HT1080 (cell line): ENCODE results near the gene SERTAD1. TPM values are rescaled to one million over a fixed set of nuclear protein-coding genes. Genes with fewer than 3 reads are reported as not detected.
"Not testable (repeated sequence)": the region's sequence is repeated elsewhere in the genome, so short reads cannot be mapped to it uniquely, and the experiment has no call there.

ENCODE experiments used
- DNase-seq: peaks from one replicate; pipeline ENCODE4 v3.0.0-alpha.2; 2015; ENCODE audit warnings: low read depth
- total RNA-seq: library from RNA; depleted of rRNA; stranded (reverse); fragments of >200 nt; shearing (Covaris generic); gene quantifications from 2 replicates; pipeline ENCODE4 v1.2.3, GENCODE V29; 2014

Gene SERTAD1
- total RNA-seq, 1 experiment from 2014 or later, result 9.9 TPM

- no peak for DNase-seq
Measured at GRCh38 chr19:40452016-40452415, 26.2 kb upstream of the SERTAD1 start.

GRCh38 chr19:40450664-40451063, 24.9 kb upstream of the SERTAD1 start:
- no peak for DNase-seq

- no peak for DNase-seq
Measured at GRCh38 chr19:40449506-40449905, 23.7 kb upstream of the SERTAD1 start.

- DNase-seq, result no peak
Measured at GRCh38 chr19:40446263-40446784, 20.5 kb upstream of the SERTAD1 start.

GRCh38 chr19:40445780-40446262, 20.0 kb upstream of the SERTAD1 start:
- peak; percentile 17 for DNase-seq

GRCh38 chr19:40444825-40445312, 19.1 kb upstream of the SERTAD1 start:
- DNase-seq, result no peak

GRCh38 chr19:40444000-40444824, 18.4 kb upstream of the SERTAD1 start, which contains the start of gene SERTAD3:
SERTAD3 (minus strand) TSS chr19:40444335; CDS start chr19:40442080, 2,255 bp downstream.
- DNase-seq, result peak; percentile 90

GRCh38 chr19:40443131-40443999, 17.6 kb upstream of the SERTAD1 start:
- DNase-seq, result peak; percentile 100

- no peak for DNase-seq
Measured at GRCh38 chr19:40442328-40443130, 16.7 kb upstream of the SERTAD1 start.

GRCh38 chr19:40441719-40442253, 16.0 kb upstream of the SERTAD1 start:
- DNase-seq, result no peak

GRCh38 chr19:40438284-40438683, 12.5 kb upstream of the SERTAD1 start:
- no peak for DNase-seq

- peak; percentile 85 for DNase-seq
Measured at GRCh38 chr19:40433391-40434216, 7.8 kb upstream of the SERTAD1 start.

- DNase-seq, result not testable (repeated sequence)
Measured at GRCh38 chr19:40432760-40433159, 7.0 kb upstream of the SERTAD1 start.

GRCh38 chr19:40431698-40432097, 5.9 kb upstream of the SERTAD1 start:
- DNase-seq, result no peak

- not testable (repeated sequence) for DNase-seq
Measured at GRCh38 chr19:40430242-40430641, 4.5 kb upstream of the SERTAD1 start.

GRCh38 chr19:40428197-40428596, 2.4 kb upstream of the SERTAD1 start:
- not testable (repeated sequence) for DNase-seq

GRCh38 chr19:40424637-40425449, 949 bp downstream of the SERTAD1 start:
- no peak for DNase-seq

GRCh38 chr19:40423938-40424337, 1.9 kb downstream of the SERTAD1 start:
- no peak for DNase-seq
